Measurements from ENCODE around the gene KIAA1328. TPM values are rescaled to one million over a fixed set of nuclear protein-coding genes. Genes with fewer than 3 reads are reported as not detected.
"Not testable (repeated sequence)": the region's sequence is repeated elsewhere in the genome, so short reads cannot be mapped to it uniquely, and the experiment has no call there.

The KIAA1328 gene
- total RNA-seq, 1 donor from 2014 or later: 7.0 TPM

DNA sequence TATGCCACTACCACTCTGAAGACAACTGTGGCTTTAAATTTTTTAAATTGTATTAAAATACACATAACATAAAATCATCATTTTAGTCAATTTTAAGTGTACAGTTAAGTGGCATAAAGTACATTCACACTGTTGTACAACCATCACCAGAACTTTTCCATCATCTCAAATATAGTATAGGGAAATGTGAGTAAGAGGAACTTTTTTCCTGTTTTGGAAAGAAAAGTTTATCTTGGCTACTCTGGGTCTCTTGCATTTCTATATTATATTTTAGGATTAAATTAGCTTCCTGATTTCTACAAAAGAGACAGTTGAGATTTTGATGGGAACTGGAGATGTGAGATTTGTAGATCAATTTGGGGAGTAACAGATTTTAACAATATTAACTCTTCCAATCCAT, 3.4 kb upstream of the KIAA1328 start:
- no peak for DNase-seq (ENCODE audit: low read depth)

DNA sequence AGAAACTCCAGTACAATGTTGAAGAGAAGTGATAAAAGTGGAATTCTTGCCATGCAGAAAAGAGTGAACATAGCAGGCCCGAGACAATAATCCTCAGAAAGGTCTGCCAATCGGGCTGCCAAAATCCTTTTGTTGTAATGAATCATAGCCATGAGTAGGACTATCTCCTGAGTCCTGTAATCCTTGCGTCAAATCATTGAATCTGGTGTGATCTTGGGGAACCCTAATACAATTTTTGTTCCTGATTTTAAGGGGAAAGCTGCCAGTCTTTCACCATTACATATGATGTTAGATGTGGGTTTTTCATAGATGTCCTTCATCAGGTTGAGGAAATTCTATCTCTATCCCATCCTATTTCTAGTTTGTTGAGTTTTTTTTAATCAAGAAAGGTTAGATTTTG, 2.4 kb upstream of the KIAA1328 start:
- DNase-seq (ENCODE audit: low read depth): no peak

DNA sequence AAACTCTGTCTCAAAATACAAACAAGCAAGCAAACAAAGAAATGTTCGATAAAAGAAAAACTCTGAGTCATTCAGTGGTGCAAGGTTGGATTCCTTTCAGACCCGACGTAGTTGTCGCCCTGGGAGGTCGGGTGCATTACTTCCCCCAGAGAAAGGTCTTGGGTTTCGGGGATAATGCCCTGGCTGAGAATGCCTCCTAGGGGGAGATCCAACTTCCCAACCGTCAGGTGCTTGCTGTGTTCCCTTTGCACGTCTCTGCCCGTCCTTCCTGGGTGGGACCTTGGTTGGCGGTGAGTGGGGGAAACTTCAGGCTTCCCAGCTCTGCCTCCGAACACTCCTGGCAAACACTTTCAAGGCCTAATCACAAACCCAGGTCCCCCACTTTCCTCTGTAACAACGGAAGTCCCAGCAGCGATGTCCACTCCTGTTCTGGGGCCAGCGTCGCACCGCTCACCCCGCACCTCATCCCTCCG, 734 bp upstream of the KIAA1328 start:
- DNase-seq (ENCODE audit: low read depth): peak; percentile 84

DNA sequence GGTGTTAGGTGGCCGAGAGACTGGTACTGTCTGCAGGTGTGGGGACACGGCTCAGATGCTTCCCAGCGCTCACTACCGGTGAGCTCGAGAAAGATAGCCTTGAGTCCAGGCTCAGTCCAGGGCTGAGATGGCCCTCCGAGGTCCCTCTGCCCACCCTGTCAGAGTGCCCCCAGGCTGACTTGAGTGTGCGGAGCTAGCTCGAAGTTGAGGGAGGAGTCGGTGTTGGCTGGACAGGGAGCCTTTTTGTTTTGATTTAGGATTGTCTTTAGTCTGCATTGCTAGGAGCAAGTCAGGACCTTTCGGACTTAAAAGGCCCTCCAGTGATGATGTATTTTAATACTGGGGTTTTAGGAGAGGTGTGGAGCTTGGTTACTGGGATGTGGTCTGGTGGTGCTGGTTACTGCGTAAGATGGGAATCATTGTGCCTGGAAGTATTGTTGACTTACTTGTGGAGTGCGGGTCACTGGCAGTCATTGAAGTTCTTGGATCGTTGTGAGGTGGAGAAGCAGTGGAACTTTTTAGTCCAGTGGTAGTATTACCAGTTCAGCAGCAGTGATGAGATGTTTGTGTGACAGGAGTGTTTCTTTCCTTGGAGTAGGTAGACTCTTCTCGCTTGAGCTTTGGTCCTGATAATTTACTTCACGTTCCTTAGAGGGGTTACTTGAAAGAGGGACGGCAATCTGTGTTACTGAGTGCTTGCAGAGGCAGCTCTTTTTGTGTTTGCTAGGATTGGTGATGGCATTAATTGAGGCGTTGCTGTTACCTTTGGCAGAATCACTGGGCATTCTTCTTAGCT, 633 bp downstream of the KIAA1328 start:
- peak; percentile 53 for DNase-seq (ENCODE audit: low read depth)

DNA sequence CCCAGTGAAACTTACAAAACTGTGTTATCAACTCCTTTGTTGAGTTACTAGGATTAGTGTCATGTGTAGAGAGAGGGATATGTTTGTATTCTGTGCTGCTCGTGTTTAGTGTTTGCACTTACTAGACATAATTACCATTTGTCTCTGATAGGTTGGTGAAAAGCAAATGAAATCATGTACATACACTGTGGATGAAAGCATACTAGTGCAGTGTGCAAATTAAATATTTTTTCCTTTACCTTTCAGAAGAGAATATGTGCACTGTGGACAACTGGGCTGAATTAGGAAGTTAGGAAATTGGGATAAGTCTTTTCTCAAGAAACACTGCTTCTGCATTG, 1.2 kb downstream of the KIAA1328 start:
- no peak for DNase-seq (ENCODE audit: low read depth)

DNA sequence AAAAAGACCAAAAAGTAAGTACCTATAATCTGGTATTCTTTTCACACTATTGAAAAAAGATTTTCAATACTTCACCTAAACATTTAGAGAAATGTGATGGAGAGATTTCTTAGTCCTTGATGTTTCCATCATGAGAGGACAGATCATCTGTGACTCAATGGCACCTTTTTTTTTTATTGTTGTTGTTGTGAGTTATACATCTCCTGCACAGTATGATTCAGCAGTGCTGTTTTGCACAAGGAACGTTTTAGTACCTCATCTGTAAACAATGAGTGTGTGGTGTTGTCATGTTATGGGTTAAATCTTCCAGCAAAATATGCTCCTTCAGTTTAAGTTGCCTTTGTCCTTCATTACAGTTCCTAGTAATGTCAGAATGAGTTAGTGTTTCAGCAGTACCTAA, 2.2 kb downstream of the KIAA1328 start:
- peak; percentile 52 for DNase-seq (ENCODE audit: low read depth)

DNA sequence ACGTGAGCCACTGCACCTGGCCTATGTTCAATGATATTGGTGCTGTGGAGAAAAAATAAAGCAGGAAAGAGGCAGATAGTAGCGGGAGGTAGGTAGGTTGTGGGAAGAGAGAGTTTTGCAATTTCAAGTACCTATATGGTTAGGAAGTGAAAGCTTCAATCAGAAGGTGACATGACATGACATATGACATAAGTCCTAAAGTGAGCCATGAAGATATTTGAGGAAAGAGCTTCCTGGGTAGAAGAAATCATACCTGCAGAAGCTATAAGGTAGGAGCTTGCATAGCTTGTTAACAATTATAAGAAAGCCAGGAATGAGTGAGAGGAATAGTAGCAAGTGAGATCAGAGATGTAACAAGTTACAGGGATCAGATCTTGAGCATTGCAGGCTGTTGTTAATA, 4.2 kb downstream of the KIAA1328 start:
- no peak for DNase-seq (ENCODE audit: low read depth)

DNA sequence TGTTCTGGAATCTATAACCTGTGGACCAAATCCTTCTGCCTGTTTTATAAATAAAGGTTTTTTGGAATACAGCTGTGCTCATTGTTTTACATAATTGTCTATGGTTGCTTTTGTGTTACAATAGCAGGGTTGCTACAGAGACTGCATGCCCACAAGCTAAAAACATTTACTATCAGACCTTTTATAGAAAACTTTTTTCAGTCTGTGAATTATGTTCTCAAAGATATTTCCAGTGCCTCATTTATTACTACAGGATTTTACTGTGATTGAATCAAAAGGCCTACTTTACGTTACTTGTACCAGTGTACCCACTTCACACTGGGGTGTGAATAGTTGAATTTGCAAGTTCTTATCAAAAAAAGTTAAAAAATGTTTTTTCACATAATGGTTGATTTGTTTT, 7.0 kb downstream of the KIAA1328 start:
- DNase-seq (ENCODE audit: low read depth): no peak

DNA sequence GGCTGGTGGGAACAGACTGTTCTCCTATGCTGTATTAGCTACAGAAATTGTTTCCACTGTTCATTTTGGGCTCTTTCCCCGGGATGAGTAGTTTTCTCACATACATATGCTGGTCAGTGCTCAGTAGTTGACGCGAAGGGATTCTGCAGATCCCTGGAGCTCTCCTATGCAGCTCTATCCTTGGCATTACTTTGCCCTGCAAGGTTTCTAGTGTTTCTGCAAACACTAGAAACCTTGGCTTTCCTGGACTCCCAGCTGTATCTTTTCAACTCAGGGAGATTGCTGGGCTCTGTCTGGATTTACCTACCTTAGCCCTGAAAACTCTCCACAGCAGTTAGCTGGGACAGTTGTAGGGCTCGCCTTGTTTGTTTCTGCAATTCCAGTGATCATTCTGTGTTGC, 10.9 kb downstream of the KIAA1328 start:
- DNase-seq (ENCODE audit: low read depth): no peak

DNA sequence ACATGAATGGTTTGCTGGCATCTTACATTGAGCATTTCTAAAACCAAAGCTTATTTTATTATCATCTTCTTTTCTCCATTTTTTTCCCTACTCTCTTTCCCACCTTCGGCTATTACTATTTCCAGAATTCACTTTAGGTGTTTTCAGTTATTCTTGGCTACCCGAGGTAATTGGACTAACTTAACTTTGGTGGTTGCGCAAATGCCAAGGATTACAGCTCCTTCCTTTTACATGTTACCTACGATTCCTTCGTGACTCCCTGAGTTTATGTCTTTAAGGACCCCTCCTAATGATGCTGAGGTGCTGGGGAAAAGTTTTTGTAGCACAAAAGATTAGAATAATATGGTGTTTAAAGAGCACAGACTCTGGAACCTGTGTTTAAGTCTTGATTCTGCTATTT, 14.3 kb downstream of the KIAA1328 start:
- no peak for DNase-seq (ENCODE audit: low read depth)

DNA sequence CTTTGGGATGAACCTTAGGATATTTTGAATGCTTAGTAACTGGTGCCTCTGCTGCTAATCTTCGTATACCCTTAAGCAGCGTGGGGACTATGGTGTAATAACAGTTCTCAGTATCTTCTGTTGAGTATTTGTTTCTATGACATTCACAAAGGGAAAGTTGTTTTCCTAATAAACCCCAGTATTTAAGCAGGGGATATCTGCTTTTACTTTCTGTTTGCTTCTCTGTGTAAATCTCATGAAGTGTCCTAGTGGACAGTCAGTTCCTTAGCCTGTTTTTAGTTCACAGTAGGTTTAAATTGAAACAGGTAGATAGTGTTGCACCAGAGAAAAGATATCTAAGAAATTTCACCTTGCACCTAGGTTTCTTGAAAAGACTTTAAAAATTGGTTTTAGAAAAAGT, 14.9 kb downstream of the KIAA1328 start:
- DNase-seq (ENCODE audit: low read depth): no peak

DNA sequence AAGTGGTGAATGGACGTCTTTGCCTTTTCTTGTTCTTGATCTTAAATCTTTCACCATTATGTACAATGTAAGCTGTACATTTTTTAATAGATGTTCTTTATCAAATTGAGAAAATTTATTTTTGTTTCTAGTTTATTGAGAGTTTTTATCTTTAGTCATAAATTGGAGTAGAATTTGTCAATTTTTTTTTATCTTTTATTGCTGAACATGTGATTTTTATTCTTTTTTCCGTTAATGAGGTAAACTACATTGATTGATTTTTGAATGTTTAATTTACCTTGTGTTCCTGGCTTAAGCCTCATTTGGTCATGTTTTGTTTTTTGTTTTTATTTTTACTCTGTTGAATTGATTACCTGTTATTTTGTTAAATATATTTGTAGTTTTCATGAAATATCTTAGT, 19.7 kb downstream of the KIAA1328 start:
- DNase-seq (ENCODE audit: low read depth): no peak

DNA sequence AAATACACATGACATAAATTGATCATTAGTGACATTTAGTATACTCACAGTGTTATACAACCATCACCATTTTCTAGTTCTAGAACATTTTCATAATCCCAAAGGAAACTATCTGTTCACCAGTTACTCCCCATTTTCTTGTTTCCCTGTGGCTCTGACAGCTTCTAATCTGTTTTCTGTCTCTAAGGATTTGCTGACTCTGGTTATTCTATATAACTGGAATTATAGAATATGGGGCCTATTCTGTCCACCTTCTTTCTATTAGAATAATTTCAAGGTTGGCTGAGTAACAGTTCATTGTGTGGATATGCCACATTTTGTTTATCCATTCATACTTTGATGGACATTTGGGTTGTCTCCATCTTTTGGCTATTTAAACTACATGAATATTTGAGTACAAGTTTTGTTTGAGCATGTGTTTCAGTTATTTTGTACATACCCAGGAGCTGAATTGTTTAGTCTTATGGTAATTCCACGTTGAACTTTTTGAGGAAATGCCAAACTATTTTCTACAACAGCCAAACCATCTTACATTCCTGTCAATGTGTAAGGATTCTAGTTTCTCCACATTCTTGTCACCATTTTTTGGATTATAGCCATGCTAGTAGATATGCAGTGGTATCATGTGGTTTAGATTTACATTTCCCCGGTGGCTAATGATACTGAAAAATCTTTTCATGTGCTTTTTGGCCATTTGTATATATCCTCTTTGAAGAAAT, 20.5 kb downstream of the KIAA1328 start:
- DNase-seq (ENCODE audit: low read depth): peak; percentile 33

DNA sequence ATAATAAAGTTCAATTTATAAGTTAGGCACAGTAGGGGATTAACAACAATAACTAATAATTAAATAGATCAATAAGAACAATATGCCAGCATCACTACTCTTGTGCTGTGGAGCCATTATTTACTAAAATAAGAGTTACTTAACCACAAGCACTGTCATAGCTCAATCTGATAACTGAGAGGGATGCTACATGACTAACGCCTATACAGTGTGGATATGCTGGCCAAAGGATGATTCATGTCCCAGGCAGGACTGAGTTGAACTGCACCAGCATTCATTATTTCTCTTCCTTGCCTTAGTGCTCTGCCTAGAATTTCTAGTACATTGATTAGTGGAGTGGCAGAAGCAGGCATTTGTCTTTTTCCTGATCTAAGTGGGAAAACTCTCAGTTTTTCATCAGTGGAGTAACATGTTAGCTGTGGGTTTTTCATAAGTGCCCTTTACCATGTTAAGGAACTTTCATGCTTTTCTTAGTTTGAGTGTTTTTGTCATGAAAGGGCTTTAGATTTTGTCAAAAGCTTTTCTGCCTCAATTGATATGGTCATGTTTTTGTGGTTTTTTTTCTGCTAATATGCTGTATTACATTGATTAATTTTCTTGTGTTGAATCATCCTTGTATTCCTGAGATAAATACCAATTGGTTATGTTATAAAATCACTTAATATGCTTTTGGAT, 21.7 kb downstream of the KIAA1328 start:
- peak; percentile 79 for DNase-seq (ENCODE audit: low read depth)

DNA sequence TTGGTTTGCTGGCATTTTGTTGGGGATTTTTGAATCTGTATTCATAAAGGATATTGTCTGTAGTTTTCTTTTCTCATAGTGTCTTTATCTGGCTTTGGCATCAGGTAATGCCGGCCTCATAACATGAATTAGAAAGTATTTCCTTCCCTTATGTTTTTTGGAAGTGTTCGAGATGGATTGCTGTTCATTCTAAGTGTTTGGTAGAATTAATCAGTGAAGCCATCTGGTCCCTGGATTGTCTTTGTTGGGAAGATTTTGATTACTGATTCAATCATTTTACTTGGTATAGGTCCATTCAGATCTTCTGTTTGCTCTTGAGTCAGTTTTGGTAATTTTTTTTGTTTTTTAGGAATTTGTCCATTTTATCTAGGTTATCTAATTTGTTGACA, 22.3 kb downstream of the KIAA1328 start:
- DNase-seq (ENCODE audit: low read depth): no peak

DNA sequence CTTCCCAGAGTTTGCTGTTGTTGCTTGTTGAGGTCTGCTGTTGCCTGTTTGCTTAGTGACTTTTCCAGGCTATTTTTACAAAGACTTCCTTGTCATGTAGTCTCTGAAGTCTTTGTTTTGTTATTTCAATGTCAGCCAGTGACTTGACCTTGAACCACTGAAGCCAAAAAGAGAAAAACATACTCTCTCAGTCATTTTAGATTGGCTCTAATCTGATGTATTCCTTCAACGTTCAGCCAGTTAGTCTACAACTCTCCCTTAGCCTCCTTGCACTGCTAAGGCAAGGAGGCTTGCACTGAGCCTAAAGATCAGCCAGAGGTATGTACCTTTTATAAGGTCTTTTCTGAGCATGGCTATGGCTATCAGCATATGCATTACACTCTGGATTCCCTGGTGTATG, 27.9 kb downstream of the KIAA1328 start:
- peak; percentile 18 for DNase-seq (ENCODE audit: low read depth)

DNA sequence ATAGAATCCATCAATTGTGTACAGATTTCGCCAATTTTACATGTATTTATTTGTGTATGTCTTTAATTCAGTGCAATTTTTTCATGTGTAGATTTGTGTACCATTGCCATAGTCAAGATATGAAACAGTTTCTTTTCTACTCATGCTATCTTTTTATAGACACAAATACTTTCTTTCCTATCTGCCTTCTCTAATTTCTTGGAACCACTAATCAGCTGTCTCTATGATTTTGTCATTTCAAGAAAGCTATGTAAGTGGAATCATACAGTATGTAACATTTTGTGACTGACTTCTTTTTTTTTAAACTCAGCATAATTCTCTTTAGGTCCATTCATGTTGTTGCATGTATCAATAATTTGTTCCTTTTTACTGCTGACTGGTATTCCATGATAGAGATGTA, 33.3 kb downstream of the KIAA1328 start:
- no peak for DNase-seq (ENCODE audit: low read depth)

DNA sequence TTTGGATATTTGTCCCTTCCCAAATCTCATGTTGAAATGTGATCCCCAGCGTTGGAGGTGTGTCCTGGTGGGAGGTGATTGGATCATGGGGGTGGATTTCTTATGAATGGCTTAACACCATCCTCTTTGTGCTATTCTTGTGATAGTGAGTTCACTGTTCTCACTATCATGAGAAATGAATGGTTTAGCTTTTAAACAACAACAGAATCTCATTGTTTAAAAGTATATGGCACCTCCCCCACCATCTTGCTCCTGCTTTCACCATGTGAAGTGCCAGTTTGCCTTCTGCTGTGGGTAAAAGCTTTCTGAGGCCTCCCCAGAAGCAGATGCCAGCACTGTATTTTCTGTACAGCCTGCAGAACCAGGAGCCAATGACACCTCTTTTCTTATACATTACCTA, 38.1 kb downstream of the KIAA1328 start:
- no peak for DNase-seq (ENCODE audit: low read depth)

DNA sequence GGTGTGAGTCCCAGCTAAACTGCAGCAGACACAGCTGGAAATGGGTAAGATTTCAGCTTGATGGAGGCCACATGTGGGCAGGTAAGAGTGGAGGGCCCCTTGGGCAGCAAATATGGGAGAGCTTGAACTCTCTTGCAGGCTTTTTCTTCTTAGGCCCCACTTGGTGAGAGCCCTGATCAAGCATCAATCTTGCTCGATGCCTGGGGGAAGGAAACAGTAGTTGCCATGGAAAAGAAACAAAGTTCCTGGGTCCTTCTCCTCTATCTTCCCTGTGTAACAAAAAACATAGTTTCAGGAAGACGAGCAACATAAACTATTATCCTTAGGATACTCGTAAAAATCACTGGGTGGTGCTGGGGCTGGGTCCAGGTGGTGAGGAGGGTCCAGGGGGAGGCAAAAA, 42.9 kb downstream of the KIAA1328 start:
- no peak for DNase-seq (ENCODE audit: low read depth)

DNA sequence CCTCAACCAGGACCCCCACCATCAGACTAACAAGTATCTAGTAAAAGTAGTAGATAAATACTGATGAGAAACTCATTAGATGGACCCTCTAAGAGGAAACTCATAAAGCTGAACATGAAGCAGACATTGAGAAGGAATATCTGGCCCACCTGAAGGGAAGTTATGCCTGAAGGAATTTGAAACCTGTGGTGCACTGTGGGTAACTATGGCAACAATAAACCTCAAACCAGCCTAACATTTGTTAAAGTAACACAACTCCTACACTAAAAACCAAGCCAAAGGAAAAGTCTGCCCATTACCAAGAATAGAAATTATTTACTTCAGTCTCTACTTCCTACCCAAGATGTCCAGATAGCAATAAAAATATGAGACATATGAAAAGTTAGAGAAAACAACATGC, 43.4 kb downstream of the KIAA1328 start:
- DNase-seq (ENCODE audit: low read depth): peak; percentile 69

DNA sequence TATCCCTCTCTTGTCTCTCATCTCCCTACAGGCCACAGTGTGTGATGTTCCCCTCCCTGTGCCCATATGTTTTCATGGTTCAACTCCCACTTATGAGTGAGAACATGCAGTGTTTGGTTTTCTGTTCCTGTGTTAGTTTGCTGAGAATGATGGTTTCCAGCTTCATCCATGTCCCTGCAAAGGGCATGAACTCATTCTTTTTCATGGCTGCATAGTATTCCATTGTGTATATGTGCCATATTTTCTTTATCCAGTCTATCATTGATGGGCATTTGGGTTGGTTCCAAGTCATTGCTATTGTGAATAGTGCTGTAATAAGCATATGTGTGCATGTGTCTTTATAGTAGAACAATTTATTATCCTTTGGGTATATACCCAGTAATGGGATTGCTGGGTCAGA, 44.9 kb downstream of the KIAA1328 start:
- not testable (repeated sequence) for DNase-seq (ENCODE audit: low read depth)

DNA sequence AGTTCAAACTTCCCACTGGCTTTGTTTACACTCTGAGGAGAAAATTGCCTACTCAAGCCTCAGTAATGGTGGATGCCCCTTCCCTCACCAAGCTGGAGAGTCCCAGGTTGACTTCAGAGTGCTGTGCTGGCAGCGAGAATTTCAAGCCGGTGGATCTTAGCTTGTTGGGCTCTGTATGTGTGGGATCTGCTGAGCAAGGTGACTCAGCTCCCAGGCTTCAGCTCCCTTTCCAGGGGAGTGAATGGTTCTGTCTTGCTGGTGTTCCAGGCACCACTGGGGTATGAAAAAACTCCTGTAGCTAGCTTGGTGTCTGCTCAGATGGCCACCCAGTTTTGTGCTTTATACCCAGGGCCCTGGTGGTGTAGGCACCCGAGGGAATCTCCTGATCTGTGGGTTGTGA, 50.9 kb downstream of the KIAA1328 start:
- not testable (repeated sequence) for DNase-seq (ENCODE audit: low read depth)

DNA sequence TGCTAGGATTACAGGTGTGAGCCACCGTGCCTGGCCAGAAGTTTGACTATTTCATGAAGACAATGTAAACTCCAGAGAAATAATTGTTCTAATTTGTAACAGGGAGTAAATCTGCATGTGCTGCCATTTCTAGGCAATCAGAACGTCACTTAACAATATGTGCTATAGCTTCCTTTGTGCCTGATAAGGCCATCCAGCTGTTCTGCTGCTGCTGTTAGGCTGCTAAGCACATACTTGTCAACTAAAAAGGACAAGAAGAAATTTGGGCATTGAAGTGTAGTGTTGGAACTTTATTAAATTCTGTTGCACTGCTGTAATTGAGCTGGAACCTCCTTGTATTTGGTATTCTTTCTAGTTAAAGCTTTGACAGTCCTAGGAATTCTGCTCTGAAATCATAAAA, 57.1 kb downstream of the KIAA1328 start:
- no peak for DNase-seq (ENCODE audit: low read depth)

All from renal cortical epithelial cell (primary cell).